Natural killer cell (primary cell): Measurements from ENCODE around the gene C4orf36. TPM values are rescaled to one million over a fixed set of nuclear protein-coding genes. Genes with fewer than 3 reads are reported as not detected.

Experiments used
- ATAC-seq, 3 donors: fragments of 150-1000 bp in 2 of 3; fragments of 200-7000 bp in 1 of 3; cut with Tn5 transposase; 1 replicate in 1 of 3; 2 replicates in 2 of 3; pipeline ENCODE4 v1.10.0; 2021; ENCODE audit warnings: mild to moderate bottlenecking in 2 of 3, moderate library complexity in 2 of 3
- DNase-seq, 2 donors: peaks; one replicate each; pipeline versions ENCODE4 v3.0.0 to v3.0.0-alpha.2; 2013 to 2021; ENCODE audit warnings: mixed read lengths in 1 of 2
- H3K27ac ChIP-seq: one replicate; pipeline ENCODE4 v1.5.1; 2013; ENCODE audit warnings: mild to moderate bottlenecking, low read length
- H3K27me3 ChIP-seq: one replicate; pipeline ENCODE4 v1.6.1; 2013; ENCODE audit warnings: low read length; ENCODE audit not compliant: control insufficient read depth, insufficient read depth
- H3K36me3 ChIP-seq: one replicate; pipeline ENCODE4 v1.6.1; 2013; ENCODE audit warnings: low read length; ENCODE audit not compliant: control insufficient read depth, insufficient read depth
- H3K4me1 ChIP-seq: one replicate; pipeline ENCODE4 v1.6.1; 2013; ENCODE audit warnings: low read length; ENCODE audit not compliant: control insufficient read depth, insufficient read depth
- H3K4me3 ChIP-seq: one replicate; pipeline ENCODE4 v1.5.1; 2013; ENCODE audit warnings: low read length
- H3K9me3 ChIP-seq: one replicate; pipeline ENCODE4 v1.6.1; 2013; ENCODE audit warnings: low read length; ENCODE audit not compliant: control insufficient read depth, insufficient read depth
- H3K27ac Mint-ChIP-seq, 2 donors: one replicate each; pipeline ENCODE4 v1.8.0; 2022; ENCODE audit warnings: mild to moderate bottlenecking in 2 of 2, mixed read lengths in 2 of 2, moderate library complexity in 1 of 2
- H3K27me3 Mint-ChIP-seq, 2 donors: one replicate each; pipeline ENCODE4 v1.8.0; 2022; ENCODE audit warnings: low read depth in 2 of 2, mixed read lengths in 2 of 2
- H3K36me3 Mint-ChIP-seq: one replicate; pipeline ENCODE4 v1.8.0; 2022; ENCODE audit warnings: mixed read lengths
- H3K4me1 Mint-ChIP-seq, 2 donors: one replicate each; pipeline ENCODE4 v1.8.0; 2022; ENCODE audit warnings: mixed read lengths in 2 of 2
- H3K4me3 Mint-ChIP-seq: one replicate; pipeline ENCODE4 v1.8.0; 2022; ENCODE audit warnings: mild to moderate bottlenecking, moderate library complexity, mixed read lengths
- H3K9me3 Mint-ChIP-seq, 2 donors: one replicate each; pipeline ENCODE4 v1.8.0; 2022; ENCODE audit warnings: mixed read lengths in 2 of 2
- WGBS: methylation state at CpG from one replicate; pipeline ENCODE4 v1.1.7; 2013; ENCODE audit warnings: missing lambda C conversion rate; ENCODE audit not compliant: insufficient coverage; 5-methylcytosine and 5-hydroxymethylcytosine counted together
- intact Hi-C: fragments of 100-400 bp; cut with micrococcal nuclease; formaldehyde crosslinking; loops from one replicate; pipeline ENCODE4 v1.14.2; 2022
- total RNA-seq, 4 donors: library from RNA; stranded (reverse); fragments of 120-200 nt in 1 of 4; gene quantifications; one replicate each; pipeline versions ENCODE4 v1.2.3 to v1.2.4, GENCODE V29; 2013 to 2022
- TF ChIP-seq, protein P1 (sequence below): fragments of 200-600 bp; IDR thresholded peaks from one replicate; pipeline ENCODE4 v1.8.0; 2022; ENCODE audit warnings: antibody characterized with exemption

The C4orf36 gene
- total RNA-seq, 3 donors from 2014 or later (not counting 1 experiment from before 2014, with no cell fraction given) = not detected

DNA sequence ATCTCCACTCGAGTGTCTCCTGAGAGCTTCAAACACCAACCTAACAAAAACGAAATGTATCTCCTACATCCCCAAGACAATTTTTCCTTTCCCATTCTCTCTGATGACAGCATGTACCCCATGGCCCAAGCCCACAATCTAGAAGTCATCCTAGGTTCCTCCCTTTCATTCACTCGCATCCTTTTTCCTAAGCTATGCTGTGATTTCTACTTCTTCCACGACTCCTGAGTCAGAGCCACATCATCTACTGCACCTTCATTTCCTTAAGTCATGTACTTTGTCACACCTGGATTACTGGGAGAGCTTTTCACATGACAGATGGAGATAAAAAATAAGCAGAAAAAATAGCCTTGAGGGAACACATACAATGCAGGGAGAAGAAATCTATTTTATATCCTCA lies 20.1 kb downstream of the C4orf36 start:
- no peaks in the 10 kb centered on the region for H3K4me1 ChIP-seq
- Mint-ChIP-seq H3K4me1 (peaks cover 0 to 5% of the 10 kb centered on the region in 2 donors), H3K36me3 (no peaks in the 10 kb centered on the region), H3K27ac (no peak overlapping the region), H3K27me3 (peaks cover 4 to 6% of the 10 kb centered on the region in 2 donors), H3K4me3 (no peak overlapping the region), H3K9me3 (no peaks in the 10 kb centered on the region)
- intact Hi-C loops = no loop called here
- no peak overlapping the region for H3K27ac ChIP-seq
- no peaks in the 10 kb centered on the region for H3K9me3 ChIP-seq
- H3K27me3 ChIP-seq = no peaks in the 10 kb centered on the region
- WGBS = 70% methylated on average over 4 of the region's 4 CpGs
- DNase-seq (no peak), ATAC-seq (no peak)
- no peak overlapping the region for H3K4me3 ChIP-seq
- no peaks in the 10 kb centered on the region for H3K36me3 ChIP-seq
- TF ChIP-seq, protein P1, sequence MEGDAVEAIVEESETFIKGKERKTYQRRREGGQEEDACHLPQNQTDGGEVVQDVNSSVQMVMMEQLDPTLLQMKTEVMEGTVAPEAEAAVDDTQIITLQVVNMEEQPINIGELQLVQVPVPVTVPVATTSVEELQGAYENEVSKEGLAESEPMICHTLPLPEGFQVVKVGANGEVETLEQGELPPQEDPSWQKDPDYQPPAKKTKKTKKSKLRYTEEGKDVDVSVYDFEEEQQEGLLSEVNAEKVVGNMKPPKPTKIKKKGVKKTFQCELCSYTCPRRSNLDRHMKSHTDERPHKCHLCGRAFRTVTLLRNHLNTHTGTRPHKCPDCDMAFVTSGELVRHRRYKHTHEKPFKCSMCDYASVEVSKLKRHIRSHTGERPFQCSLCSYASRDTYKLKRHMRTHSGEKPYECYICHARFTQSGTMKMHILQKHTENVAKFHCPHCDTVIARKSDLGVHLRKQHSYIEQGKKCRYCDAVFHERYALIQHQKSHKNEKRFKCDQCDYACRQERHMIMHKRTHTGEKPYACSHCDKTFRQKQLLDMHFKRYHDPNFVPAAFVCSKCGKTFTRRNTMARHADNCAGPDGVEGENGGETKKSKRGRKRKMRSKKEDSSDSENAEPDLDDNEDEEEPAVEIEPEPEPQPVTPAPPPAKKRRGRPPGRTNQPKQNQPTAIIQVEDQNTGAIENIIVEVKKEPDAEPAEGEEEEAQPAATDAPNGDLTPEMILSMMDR = no peak

GRCh38 chr4:86870442-86871069 lies 21.7 kb downstream of the C4orf36 start:
- peaks cover 4 to 6% of the 10 kb centered on the region in 2 donors for H3K27me3 Mint-ChIP-seq
- H3K9me3 ChIP-seq = no peaks in the 10 kb centered on the region
- TF ChIP-seq, protein P1 = no peak
- peaks cover 0 to 5% of the 10 kb centered on the region in 2 donors for H3K4me1 Mint-ChIP-seq
- no peak overlapping the region for H3K27ac ChIP-seq
- H3K4me3 ChIP-seq = no peak overlapping the region
- no peak overlapping the region for H3K27ac Mint-ChIP-seq
- no peaks in the 10 kb centered on the region for H3K36me3 Mint-ChIP-seq
- no peaks in the 10 kb centered on the region for H3K27me3 ChIP-seq
- intact Hi-C loops = no loop called here
- WGBS = 36% methylated on average over 9 of the region's 9 CpGs
- no peaks in the 10 kb centered on the region for H3K9me3 Mint-ChIP-seq
- H3K4me1 ChIP-seq = no peaks in the 10 kb centered on the region
- no peak for ATAC-seq
- DNase-seq = no peak
- H3K4me3 Mint-ChIP-seq = no peak overlapping the region
- no peaks in the 10 kb centered on the region for H3K36me3 ChIP-seq

DNA sequence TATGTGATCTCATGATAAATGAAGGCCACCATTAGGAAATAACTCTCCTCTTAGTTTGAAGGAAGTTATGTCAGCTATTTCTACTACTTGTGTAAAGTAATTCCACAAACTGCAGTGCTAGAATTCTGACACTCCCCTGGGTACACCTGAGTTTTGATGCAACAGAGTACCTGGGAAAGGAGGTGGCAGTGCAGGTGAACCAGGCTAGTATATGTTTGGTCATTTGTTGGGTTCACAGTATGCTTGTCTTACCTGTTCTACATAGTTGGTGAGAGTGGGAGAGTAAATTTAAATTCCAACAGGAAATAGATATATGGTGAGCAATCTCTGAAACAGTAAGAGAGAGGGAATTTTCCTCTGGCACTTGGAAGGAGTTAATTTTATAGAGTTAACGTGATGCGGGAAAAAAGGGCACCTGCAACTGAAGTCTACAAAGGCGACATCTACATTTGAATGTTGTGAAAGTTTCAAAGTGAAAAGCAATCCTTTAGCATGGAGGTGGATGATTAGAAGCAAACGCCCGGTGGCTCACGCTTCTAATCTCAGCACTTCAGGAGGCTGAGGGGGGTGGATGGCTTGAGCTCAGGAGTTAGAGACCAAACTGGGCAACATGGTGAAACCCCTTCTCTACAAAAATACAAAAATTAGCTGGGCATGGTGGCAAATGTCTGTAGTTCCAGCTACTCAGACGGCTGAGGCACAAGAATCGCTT lies 34.7 kb downstream of the C4orf36 start:
- Histone ChIP-seq H3K9me3 (no peaks in the 10 kb centered on the region), H3K4me3 (no peak overlapping the region), H3K27ac (no peak overlapping the region), H3K4me1 (no peaks in the 10 kb centered on the region), H3K27me3 (no peaks in the 10 kb centered on the region), H3K36me3 (no peaks in the 10 kb centered on the region)
- Mint-ChIP-seq H3K4me3 (no peak overlapping the region), H3K27me3 (no peaks in the 10 kb centered on the region), H3K9me3 (no peaks in the 10 kb centered on the region), H3K4me1 (no peaks in the 10 kb centered on the region), H3K27ac (no peak overlapping the region), H3K36me3 (no peaks in the 10 kb centered on the region)
- DNase-seq (no peak), ATAC-seq (no peak)
- intact Hi-C loops = no loop called here
- WGBS = 98% methylated on average over 8 of the region's 8 CpGs
- TF ChIP-seq, protein P1 = no peak
